ENCODE data around the gene MCIDAS. TPM values are rescaled to one million over a fixed set of nuclear protein-coding genes. Genes with fewer than 3 reads are reported as not detected.

Gene MCIDAS
- polyA plus RNA-seq, 1 of the 3 experiments (the other 2 are of a cell fraction): not detected

- Histone ChIP-seq H3K79me2 (ENCODE audit: insufficient read depth) (no peaks in the 10 kb centered on the region), H3K4me2 (no peak overlapping the region), H4K20me1 (ENCODE audit: insufficient read depth) (no peaks in the 10 kb centered on the region), H3K9me3 (no peaks in the 10 kb centered on the region), H3K9me2 (no peaks in the 10 kb centered on the region), H3K27ac (ENCODE audit: low read depth in 2 of 2, low read length in 1 of 2) (no peak overlapping the region), H3K36me3 (replicated peaks in 1 of 2; ENCODE audit: control insufficient read depth in 1 of 2, insufficient read depth in 2 of 2, low read length in 1 of 2) (no peaks in the 10 kb centered on the region), H2AFZ (ENCODE audit: low read depth) (no peak overlapping the region), H3K4me1 (ENCODE audit: control insufficient read depth in 1 of 2, insufficient read depth in 2 of 2, low read depth in 1 of 2, low read length in 1 of 2) (no peaks in the 10 kb centered on the region), H3K4me3 (ENCODE audit: low read depth in 2 of 2, low read length in 1 of 2) (no peak overlapping the region), H3F3A (replicated peaks; ENCODE audit: insufficient read depth) (no peaks in the 10 kb centered on the region), H3K9ac (no peak overlapping the region), H3K27me3 (ENCODE audit: insufficient read depth) (peaks cover 44% of the 10 kb centered on the region)
- TF ChIP-seq CTCF (IDR thresholded peaks at IDR 0.05) (peak; percentile 31; the same call in 1 of the 2 replicates), TEAD4 (IDR thresholded peaks at IDR 0.05; ENCODE audit: borderline replicate concordance, insufficient read depth) (no peak)
- no peak for DNase-seq
- ChIA-PET POLR2A (no interaction called here), CTCF (interaction anchor here (0.6 to 1.0 kb wide), 3 partner anchors 9 to 843 kb away, joined by 3 to 4 read pairs (median 3); no protein-coding TSS in a partner anchor)
- 13% methylated on average over 4 of the region's 4 CpGs for WGBS (ENCODE audit: low lambda C conversion rate)
Measured at GRCh38 chr5:55187370-55187769, 39.7 kb downstream of the MCIDAS start.

DNA sequence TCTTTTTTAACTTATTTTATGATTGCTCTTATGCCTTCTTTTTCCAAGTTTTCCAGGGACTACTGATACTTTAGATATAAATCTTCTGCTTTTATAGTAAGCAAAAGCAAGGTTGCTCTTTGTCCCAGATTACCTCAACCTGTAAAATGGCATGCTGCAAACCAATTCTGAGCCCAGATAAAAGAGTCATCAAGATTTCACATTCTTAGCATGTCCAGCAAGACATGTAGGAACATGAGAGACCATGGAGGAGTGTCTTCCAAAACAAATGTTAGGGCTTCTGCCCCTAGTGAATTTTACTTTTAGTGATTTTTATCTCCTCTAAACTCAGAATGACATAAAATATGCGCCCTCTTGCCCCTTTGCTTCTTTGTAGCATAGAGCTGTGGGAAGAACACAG lies 47.1 kb downstream of the MCIDAS start:
- TF ChIP-seq RCOR1 (IDR thresholded peaks at IDR 0.05; ENCODE audit: low read length): no peak
- TF ChIP-seq ZBTB33 (IDR thresholded peaks at IDR 0.05; ENCODE audit: borderline replicate concordance, low read depth): no peak
- Histone ChIP-seq H3K9me2 (no peaks in the 10 kb centered on the region), H3F3A (replicated peaks; ENCODE audit: insufficient read depth) (no peaks in the 10 kb centered on the region), H4K20me1 (ENCODE audit: insufficient read depth) (no peaks in the 10 kb centered on the region), H2AFZ (ENCODE audit: low read depth) (no peak overlapping the region), H3K9me3 (no peaks in the 10 kb centered on the region), H3K36me3 (replicated peaks in 1 of 2; ENCODE audit: control insufficient read depth in 1 of 2, insufficient read depth in 2 of 2, low read length in 1 of 2) (no peaks in the 10 kb centered on the region), H3K4me2 (no peak overlapping the region), H3K27me3 (ENCODE audit: insufficient read depth) (peaks cover 68% of the 10 kb centered on the region), H3K4me3 (ENCODE audit: low read depth in 2 of 2, low read length in 1 of 2) (no peak overlapping the region), H3K79me2 (ENCODE audit: insufficient read depth) (no peaks in the 10 kb centered on the region), H3K4me1 (ENCODE audit: control insufficient read depth in 1 of 2, insufficient read depth in 2 of 2, low read depth in 1 of 2, low read length in 1 of 2) (no peaks in the 10 kb centered on the region; a peak in 2 of 4 replicates), H3K27ac (ENCODE audit: low read depth in 2 of 2, low read length in 1 of 2) (no peak overlapping the region), H3K9ac (no peak overlapping the region)
- no peak for DNase-seq
- ChIA-PET CTCF (interaction anchor here (0.8 to 1.5 kb wide), 3 partner anchors 8 to 46 kb away, joined by 3 read pairs; no protein-coding TSS in a partner anchor), POLR2A (no interaction called here)
- WGBS (ENCODE audit: low lambda C conversion rate): 0% methylated on average over 1 of the region's 1 CpG

DNA sequence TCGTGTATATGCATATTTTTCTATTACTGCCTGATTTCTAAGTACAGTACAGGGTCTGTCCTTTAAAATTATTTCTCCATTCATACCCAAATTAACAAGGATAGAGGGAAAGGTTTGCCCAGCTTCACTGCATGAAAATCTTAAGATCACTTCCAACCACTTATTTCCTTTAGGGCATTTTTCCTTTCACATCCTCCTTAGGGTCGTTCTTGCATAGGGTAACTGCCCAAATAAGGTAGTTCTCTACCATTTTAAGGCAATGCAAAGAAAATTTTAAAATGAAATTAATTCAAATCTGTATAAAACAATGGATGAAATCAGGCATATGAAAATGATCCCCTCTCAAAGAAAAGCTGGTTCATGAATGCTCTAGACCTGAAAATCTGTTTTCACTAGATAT lies 50.0 kb downstream of the MCIDAS start:
- Histone ChIP-seq H3K4me3 (ENCODE audit: low read depth in 2 of 2, low read length in 1 of 2) (no peak overlapping the region), H3K9ac (no peak overlapping the region), H2AFZ (ENCODE audit: low read depth) (no peak overlapping the region), H3K79me2 (ENCODE audit: insufficient read depth) (no peaks in the 10 kb centered on the region), H3K4me1 (ENCODE audit: control insufficient read depth in 1 of 2, insufficient read depth in 2 of 2, low read depth in 1 of 2, low read length in 1 of 2) (peaks cover 3 to 13% of the 10 kb centered on the region in 2 experiments; a peak in 3 of 4 replicates), H3K27me3 (ENCODE audit: insufficient read depth) (peaks cover 73% of the 10 kb centered on the region), H3F3A (replicated peaks; ENCODE audit: insufficient read depth) (peaks cover 8% of the 10 kb centered on the region), H3K36me3 (replicated peaks in 1 of 2; ENCODE audit: control insufficient read depth in 1 of 2, insufficient read depth in 2 of 2, low read length in 1 of 2) (no peaks in the 10 kb centered on the region), H3K4me2 (no peak overlapping the region), H3K9me3 (no peaks in the 10 kb centered on the region), H3K27ac (ENCODE audit: low read depth in 2 of 2, low read length in 1 of 2) (no peak overlapping the region), H4K20me1 (ENCODE audit: insufficient read depth) (no peaks in the 10 kb centered on the region; the same call in 1 of the 2 replicates), H3K9me2 (no peaks in the 10 kb centered on the region)
- CTCF ChIA-PET: interaction anchor here (1.0 to 2.1 kb wide), 2 partner anchors 18 to 49 kb away, joined by 3 to 6 read pairs; partner anchors contain the start of gene GPX8
- no peak for DNase-seq
- 4% methylated on average over 2 of the region's 2 CpGs for WGBS (ENCODE audit: low lambda C conversion rate)
- POLR2A ChIA-PET: no interaction called here
- TF ChIP-seq TAF1 (IDR thresholded peaks at IDR 0.05; ENCODE audit: borderline replicate concordance, low read depth, low read length) (no peak), NRF1 (IDR thresholded peaks at IDR 0.05; ENCODE audit: low read depth, low read length) (no peak), ZBTB33 (IDR thresholded peaks at IDR 0.05; ENCODE audit: borderline replicate concordance, low read depth) (no peak), RAD21 (IDR thresholded peaks at IDR 0.05; ENCODE audit: low read length) (no peak), TEAD4 (IDR thresholded peaks at IDR 0.05; ENCODE audit: borderline replicate concordance, insufficient read depth) (no peak), SMC3 (IDR thresholded peaks at IDR 0.05; ENCODE audit: low read depth, low read length) (no peak), RFX5 (IDR thresholded peaks at IDR 0.05; ENCODE audit: low read length) (no peak)
- TF ChIP-seq, protein P1, sequence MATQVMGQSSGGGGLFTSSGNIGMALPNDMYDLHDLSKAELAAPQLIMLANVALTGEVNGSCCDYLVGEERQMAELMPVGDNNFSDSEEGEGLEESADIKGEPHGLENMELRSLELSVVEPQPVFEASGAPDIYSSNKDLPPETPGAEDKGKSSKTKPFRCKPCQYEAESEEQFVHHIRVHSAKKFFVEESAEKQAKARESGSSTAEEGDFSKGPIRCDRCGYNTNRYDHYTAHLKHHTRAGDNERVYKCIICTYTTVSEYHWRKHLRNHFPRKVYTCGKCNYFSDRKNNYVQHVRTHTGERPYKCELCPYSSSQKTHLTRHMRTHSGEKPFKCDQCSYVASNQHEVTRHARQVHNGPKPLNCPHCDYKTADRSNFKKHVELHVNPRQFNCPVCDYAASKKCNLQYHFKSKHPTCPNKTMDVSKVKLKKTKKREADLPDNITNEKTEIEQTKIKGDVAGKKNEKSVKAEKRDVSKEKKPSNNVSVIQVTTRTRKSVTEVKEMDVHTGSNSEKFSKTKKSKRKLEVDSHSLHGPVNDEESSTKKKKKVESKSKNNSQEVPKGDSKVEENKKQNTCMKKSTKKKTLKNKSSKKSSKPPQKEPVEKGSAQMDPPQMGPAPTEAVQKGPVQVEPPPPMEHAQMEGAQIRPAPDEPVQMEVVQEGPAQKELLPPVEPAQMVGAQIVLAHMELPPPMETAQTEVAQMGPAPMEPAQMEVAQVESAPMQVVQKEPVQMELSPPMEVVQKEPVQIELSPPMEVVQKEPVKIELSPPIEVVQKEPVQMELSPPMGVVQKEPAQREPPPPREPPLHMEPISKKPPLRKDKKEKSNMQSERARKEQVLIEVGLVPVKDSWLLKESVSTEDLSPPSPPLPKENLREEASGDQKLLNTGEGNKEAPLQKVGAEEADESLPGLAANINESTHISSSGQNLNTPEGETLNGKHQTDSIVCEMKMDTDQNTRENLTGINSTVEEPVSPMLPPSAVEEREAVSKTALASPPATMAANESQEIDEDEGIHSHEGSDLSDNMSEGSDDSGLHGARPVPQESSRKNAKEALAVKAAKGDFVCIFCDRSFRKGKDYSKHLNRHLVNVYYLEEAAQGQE (IDR thresholded peaks at IDR 0.05; ENCODE audit: low read depth, low read length): no peak
